HK-2 (cell line): ENCODE results near the gene ARL16.

Source experiments
- DNase-seq: peaks from one replicate; pipeline ENCODE4 v3.0.0-alpha.2; 2018; ENCODE audit not compliant: unreplicated experiment

ARL16 gene, protein sequence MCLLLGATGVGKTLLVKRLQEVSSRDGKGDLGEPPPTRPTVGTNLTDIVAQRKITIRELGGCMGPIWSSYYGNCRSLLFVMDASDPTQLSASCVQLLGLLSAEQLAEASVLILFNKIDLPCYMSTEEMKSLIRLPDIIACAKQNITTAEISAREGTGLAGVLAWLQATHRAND

DNA sequence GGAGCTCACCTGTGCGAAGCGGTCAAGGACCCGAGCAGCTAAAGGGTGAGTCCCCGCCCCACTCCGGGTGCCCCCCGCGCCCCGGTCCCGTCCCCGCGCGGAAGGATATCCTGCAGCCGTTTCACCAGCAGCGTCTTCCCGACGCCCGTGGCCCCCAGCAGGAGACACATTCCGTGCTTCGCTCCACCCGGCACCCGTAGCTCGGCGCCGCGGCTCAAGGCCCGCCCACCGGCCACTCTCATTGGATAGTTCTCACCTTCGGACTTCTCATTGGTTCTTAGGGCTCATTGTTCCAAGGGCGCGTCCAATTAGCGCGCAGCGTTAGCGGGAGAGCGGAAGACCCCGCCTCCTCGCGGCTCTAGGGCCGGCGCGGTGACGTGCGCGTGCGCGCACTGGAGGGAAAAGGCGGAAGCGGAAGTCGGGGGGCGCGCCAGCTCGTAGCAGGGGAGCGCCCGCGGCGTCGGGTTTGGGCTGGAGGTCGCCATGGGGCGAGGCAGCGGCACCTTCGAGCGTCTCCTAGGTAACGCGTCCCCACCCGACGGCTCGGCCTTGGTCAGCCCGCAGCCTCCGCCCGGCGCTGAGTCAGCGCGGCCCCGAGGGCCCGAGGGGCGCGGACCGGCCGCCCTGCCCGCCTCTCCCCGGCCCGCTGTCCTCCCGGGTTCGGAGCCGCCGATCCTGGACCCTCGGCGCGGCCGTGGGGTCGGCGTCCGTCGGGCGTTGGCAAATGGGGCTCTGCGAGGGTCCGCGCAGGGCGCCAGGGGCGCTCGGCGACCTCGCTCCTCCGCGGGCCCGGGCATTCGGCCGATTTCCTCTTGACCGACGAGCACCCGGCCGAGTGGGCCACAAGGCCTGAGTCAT, at the start of gene ARL16, which contains the start of gene HGS:
Gene ARL16, minus strand, starts transcription at position 214 of the 858 bp plus-strand sequence. Its CDS starts 44 bp downstream, at position 170.
Gene HGS, plus strand, starts transcription at position 428 of the 858 bp plus-strand sequence. Its CDS starts 56 bp downstream, at position 484.
- peak; percentile 99 for DNase-seq

DNA sequence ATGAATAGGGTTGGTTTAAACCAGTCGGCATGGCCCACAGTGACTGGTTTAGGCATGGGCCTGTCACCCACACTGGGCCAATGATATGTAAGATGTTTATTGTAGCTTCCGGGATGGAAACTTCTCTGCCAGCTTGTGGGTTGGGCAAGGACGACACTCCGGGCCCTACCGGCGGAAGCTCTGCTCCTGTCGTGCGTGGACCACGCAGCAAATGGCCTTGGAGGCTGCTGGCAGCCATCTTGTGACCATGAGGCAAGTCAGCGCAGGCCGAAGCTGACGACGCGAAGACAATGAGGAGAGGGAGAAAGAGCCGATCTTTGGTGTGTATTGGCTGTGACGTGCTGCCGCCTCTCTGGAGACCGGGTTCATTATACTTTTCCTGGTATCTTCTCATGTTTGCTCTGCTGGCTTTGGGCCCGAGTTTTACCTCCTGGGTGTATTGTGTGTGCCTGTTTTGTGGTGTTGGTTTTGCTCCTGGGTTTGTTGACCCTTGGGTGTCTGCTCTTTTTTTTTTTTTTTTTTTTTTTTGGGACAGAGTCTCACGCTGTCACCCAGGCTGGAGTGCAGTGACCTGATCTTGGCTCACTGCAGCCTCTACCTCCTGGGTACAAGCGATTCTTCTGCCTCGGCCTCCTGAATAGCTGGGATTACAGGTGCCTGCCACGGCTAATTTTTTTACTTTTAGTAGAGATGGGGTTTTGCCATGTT, 43.9 kb upstream of the ARL16 start:
- no peak for DNase-seq

DNA sequence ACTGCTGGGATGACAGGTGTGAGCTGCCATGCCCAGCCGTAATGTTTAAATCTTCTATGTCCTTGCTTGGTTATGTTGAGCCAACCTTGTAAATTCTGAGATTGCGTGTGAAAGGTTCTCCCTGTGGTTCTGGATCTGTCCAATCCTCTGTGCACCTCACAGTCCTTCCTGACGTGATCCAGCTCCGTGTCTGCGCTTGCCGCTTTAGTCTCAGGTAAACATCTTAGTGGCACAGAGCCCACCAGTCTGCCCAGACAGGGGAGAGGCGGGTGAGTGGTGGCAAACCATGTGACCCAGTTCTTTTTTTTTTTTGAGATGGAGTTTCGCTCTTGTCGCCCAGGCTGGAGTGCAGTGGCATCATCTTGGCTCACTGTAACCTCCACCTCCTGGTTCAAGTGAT, 42.4 kb upstream of the ARL16 start:
- DNase-seq = no peak

DNA sequence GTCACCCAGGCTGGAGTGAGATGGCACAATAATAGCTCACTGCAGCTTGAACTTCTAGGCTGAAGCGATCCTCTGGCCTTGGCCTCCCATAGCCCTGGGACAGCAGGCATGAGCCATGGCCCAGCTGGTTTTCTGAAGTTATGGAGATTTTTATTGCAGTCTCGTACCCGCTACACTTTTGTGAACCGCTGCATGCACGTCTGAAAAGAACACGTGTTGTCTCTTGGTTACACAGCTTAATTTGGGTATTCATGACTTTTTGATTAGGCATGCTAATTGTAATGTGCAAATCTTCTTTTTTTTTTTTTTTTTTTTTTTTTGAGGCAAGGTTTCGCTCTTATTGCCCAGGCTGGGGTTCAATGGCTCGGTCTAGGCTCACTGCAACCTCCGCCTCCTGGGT, 41.8 kb upstream of the ARL16 start:
- DNase-seq = no peak

DNA sequence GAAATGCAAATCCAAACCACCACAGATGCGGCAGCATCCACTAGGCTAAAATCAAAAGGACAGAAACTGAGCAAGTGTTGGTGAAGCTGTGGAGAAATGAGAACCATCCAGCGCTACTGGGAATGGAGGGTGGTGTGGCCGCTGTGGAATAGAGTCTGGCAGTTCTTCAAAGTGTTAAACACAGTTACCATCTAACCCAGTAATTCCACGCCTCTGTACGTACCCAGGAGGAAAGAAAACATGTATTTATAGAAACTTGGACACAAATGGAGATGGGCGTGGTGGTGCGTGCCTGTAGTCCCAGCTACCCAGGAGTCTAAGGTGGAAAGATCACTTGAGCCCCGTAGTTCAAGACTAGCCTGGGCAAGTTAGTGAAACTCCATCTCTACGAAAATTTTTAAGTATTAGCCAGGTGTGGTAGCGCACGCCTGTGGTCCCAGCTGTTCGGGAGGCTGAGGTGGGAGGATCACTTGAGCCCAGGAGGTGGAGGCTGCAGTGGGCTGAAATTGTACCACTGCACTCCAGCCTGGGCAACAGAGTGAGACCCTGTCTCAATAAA, 40.1 kb upstream of the ARL16 start:
- no peak for DNase-seq

DNA sequence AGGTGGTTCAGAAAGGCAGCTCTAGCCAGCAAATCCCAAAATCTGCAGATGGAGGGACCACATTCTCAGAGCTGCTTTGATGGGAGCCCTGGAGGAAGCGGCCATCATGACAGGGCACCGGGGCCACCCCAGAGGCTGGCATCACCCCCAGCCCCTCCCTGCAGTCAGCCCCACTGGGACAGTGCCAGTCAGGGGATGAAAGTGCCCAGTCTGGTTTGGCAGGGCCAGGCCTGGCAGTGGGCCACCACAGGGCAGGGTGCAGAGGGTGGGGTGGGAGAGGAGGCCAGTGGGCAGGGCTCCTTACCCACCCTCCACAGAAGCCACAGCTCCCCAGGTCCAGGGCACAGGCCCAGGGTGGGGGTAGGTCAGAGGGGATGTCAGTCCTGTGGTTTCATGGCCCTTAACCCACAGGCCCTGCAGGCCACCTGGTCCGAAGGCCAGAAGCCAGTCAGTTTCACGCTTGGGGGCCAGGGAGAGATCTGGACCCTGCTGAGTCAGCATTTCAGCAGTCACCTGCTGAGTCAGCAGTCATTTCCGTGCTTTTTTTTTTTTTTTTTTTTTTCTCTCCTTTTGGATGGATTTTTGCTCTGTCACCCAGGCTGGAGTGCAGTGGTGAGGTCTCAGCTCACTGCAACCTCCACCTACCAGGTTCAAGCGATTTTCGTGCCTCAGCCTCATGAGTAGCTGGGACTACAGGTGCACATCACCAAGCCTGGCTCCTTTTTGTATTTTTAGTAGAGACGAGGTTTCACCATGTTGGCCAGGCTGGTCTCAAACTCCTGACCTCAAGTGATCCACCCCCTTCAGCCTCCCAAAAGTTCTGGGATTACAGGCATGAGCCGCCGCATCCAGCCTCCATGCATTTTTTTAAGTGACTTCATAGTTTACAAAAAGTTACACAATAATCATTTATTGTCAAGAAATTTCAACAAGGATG, 38.9 kb upstream of the ARL16 start:
- DNase-seq = peak; percentile 77

DNA sequence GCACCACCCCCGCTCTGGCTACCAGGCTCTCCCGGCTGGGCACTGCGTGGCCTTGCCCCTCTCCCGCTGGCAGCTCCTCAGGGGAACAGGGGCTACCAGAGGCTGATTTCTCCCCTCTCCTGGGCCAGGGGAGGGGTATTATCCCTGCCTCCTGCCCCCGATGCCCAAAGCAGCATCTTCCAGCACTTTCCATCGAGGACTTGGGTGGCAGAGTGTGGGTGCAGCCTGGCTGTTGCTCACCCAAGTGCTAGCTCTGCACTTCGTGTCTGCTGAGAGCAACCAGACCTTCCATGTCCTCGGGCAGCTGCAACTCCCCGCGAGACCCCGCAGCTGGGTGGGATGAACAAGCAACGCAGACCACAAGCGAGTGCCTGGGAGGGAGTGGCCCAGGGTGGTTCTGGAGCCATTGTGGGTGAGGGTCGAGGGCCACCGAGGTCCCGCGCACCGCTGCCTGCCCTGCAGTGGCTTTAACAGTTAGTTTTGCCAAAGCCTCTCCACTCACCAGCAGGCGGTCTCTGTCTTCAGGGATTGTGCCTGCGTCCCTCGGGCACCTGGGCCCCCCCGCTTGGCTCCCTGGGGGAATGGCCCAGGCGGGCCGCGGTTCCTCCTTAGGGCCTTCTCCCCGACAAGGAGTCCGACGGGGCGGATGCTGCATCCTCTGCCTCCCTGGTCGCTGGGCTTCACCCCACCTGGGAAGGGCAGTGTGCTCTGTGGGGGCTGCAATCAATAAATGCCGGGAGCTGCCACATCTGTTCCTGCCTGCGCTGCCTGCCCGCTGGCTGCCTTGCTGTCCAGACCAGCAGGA, 36.9 kb upstream of the ARL16 start:
- no peak for DNase-seq

DNA sequence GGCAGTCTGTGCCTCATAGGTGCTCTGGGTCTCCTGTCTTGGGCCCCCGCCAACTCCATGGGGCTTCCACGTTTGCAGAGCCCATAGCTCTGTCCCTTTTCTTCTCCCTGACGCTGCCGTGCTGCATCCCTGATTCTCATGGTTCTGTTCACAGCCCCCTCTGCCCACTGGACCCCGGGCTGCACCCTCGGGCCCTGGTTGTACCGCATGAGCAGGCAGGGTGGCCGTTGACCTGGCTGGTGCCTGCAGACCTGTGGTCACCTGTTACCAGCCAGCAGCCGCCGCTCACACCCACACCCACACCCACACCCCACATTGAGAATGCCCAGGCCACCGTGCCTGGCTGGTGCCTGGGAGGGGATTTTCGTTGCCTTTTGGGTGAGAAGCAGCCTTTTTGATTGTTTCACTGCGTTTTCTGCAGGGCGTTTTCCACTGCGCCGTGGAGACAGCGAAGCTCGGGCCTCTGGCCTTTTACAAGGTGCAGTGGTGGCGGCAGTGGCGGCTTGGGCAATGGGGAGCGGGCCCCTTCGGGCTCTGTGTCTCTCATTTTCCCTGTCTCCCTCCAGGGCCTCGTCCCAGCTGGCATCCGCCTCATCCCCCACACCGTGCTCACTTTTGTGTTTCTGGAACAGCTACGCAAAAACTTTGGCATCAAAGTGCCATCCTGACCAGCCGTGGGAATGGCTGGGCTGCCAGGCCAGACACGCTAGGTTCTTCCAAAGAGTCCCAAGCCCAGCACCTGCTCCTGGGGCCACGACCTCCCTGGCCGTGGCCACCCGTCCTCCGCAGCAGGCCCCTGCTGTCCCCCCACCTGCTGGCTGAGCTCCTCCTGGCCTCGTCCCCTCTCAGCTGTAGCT, 36.0 kb upstream of the ARL16 start:
- no peak for DNase-seq

DNA sequence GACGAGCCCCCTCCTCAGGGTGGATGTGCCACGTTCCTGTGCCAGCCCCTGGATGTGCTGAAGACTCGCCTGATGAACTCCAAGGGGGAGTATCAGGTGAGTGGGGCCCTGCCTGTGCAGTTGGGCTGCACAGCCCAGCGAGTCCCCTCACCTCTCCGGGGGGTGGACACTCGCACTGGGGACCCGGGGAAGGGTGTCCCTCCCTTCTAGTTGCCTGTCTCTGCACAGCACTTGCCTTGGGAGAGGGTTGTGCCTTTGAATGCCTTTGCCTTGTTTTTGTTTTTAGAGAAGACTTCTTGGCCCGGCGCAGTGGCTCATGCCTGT, 34.1 kb upstream of the ARL16 start:
- DNase-seq = no peak

DNA sequence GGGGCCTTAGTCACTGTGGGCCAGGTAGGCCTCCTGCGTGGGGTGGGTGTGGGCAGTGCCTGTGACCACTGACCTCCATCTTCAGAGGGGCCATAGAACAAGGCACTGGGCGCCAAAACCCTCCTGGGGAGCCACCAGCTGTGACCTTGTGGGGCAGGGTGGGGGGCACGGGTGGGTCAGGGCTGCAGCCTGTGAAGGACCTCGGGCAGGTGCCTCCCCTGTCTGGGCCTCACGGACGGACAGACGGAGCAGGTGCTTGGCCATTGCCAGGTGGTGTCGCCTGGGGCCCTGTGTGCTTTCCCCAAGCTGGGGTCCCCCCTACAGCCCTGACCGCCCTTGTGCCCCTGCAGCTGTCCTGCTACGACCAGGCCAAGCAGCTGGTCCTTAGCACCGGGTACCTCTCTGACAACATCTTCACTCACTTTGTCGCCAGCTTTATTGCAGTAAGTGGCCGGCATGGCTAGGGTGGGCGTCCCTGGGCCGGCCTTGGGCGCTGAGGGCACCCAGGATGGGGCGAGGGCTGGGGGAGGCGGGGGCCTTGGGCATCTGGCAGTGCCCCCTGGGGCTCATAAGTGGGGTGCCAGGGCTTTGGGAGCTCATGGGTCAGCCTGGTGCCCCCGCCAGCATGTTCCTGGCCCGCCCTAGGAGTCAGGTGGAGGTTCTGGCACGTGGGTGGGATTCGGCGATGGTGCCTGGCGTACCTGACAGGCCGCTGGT, 33.6 kb upstream of the ARL16 start:
- no peak for DNase-seq

DNA sequence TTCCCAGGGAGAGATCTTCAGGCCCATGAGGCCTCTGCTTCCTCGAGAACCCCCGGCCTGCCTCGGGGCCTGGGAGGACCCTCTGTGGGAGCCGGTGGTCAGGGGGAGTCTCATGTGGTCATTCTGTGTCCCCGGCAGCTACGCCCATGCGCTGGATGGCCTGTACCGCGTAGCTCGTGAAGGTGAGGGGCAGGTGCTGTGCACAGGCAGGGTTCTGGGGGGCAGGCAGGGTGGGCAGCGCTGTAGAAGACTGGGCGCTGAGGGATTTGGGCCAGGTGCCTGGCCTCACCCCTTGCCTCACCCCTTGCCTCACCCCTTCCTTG, 33.0 kb upstream of the ARL16 start:
- no peak for DNase-seq

DNA sequence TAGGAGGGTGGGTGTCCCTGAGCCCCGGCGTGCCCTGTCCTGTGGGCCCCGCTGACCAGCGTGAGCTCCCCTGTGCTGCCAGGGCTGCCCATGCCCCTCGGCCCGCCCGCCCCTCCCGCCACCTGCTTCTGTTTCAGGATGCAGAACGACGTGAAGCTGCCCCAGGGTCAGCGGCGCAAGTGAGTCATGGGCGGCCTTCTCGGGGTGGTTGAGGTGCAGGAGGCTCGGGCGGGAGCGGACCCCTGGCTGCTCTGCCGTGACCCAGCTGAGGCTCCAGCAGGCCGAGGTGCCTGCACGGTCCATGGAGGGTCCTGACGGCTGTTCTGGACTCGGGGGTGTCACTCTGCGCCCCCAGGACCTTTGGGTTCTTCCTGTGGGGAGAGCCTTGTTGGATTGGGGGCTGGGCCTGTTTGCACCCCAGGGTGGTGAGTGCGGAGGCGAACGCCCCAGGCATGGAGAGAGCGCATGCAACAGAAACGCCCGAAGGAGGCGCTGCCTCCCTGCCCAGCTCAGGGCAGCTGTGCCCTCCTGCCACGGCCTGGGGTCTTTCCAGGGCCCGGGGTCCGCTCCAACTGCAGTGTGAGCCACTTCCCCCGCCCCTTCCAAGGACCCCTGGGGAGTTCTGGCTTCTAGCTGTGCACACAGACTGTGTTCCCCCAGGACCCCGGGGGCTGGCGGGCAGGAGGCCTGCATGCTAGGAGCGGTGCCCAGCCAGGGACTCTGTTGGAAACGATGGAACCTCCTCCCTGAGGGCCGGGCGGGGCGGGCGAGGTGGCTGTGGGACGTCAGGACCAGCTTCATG, 32.5 kb upstream of the ARL16 start:
- DNase-seq = no peak

DNA sequence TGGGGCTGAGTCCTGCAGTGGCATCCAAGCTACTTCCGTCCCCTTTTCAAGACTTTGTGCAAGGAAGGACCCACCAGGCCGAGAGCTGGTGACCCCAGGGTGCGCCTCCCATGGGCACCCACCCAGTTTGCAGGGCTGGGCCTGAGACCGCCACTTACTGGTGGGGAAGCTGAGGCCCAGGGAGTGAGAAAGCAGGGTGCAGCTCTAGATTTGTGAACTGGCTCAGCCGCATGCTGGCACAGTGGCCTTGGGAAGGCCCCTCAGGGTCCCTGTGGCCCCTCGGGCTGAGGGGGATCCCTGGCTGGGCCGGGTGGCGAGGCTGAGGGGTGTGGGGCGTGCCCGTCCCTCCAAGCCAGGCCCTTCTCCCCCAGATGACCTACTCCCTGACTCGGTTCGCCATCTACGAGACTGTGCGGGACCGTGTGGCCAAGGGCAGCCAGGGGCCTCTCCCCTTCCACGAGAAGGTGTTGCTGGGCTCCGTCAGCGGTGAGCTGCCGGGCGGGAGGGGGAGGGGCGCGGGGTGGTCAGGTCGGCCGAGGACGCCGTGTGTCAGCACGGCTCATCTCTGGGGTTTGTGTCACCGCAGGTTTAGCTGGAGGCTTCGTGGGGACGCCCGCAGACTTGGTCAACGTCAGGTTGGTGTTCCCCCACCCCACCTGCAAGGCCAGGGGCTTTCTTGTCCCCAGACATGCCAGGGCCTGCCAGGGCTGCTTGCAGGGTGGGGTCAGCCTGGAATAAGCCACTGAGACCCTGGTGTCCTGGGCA, 31.7 kb upstream of the ARL16 start:
- no peak for DNase-seq

DNA sequence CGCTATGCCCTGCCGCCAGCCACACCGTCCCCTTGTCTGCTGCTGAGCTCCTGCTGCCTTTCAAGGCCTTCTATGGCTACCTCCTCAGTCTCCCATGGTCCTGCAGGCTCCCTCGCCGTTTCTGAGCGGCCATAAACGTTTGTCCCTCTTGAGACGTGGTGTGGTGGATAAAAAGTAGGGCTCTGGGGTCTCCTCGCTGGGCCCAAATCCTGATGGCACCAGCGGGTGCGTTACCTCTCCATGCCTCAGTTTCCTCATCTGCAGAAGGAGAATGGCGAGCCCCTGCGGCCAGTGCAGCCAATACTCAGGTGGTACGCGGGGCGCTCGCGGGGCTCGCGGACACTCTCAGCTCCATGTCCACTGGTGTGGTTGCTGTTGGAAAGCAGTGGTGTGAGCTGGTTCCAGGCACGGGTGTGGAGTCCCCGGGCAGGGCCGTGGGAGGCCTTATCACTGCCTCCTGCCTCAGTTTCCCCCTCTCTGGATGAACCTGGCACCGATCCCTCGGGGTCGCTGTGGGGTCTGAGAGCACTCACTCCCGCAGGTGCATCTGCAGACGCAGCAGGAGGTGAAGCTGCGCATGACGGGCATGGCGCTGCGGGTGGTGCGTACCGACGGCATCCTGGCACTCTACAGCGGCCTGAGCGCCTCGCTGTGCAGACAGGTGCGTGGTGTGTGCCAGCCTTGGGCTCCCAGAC, 31.0 kb upstream of the ARL16 start:
- no peak for DNase-seq

DNA sequence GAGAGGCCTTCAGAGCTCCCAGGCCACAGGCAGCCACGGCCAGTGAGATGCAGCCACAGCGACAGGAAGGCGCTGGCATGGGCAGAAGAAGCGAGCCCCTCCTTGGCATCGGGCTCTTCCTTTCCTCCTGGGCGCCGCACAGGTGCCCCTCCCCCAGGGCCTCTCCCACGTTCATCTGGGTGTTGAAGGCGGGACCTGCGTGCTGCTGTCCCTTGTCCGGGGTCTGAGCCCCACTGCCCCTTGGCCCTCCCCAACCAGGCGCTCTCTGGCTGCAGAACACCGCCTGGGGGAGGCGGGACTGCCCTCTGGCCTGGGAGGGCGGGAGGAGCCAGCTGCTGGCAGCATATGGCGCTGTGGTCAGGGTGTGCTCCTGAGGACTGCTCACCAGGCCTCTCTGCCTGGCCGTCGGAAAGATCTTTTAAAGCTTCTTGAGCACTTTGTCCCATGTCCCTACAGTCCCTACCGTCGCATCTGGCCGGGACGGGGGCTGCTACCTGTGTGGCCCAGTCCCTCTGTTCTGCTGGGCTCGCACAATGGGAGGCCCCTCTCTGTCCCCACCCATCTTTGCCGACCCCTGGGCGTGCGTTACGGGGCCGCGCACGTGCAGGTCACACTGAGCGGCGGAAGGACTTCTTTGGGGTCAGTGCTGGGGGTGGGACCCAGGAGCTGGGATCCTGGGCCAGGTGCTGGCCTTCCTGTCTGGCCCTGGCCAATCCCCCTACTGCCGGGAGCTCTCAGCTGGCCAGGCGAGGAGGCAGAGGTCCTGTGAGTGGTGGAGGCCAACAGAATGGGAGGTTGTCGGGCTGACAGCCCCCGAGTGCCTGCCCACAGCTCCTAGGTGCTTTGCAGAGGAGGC, 30.2 kb upstream of the ARL16 start:
- peak; percentile 45 for DNase-seq

DNA sequence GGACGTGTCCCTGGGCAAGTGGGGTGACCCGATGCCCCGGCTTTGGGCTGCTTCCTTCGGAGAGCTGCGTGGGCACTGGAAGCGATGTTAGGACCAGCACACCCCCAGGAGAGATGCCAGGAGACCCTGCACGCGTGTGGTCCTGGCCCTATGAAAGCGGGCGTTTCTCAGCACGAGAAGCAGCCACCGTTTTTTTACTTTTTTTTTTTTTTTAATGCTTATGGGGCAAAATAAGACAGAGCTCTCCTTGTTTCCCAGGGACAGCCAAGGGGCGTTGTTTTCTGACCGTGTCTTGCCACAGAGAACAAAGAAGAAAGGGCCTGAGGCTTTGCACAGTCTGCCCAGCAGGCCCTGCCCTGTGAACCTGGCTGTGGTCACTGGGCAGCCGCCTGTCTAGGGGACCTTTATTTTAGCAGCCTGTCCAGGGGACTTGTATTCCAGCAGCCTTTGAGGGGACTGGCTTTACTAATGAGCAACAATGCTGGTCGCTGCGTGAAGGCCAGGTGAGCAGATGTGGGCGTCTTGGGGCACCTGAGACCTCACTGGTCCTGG, 29.5 kb upstream of the ARL16 start:
- DNase-seq = no peak
